ENCODE results near the gene C3orf33.

The C3orf33 gene

DNA sequence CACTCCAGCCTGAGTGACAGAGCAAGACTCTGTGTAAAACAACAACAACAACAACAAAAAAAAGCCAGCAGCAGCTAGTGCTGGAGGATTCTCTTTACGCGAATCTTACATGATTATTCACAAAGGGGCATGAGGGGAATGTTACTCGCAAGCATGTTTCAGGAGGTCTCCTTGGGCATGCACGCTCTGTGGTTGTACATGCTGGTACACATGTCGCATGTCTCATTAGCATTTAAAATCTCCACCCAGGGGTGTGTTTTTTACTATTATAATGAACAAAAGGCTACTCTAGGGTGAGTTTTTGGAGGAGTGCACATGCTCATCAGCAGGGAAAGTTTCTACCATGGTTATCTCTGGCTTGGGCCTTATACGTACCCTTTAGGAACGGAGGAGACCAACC is 48.5 kb downstream of the C3orf33 start:
- Histone ChIP-seq H3K79me2 (ENCODE audit: insufficient read depth, low read length) (no peaks in the 10 kb centered on the region), H3K9ac (ENCODE audit: low read depth, low read length) (no peak overlapping the region), H4K20me1 (ENCODE audit: insufficient read depth, low read length) (no peaks in the 10 kb centered on the region), H3K36me3 (ENCODE audit: insufficient read depth, low read length) (no peaks in the 10 kb centered on the region), H3K27me3 (ENCODE audit: insufficient read depth, low read length, poor library complexity) (no peaks in the 10 kb centered on the region), H2AFZ (ENCODE audit: low read depth, low read length) (no peak overlapping the region), H3K4me1 (ENCODE audit: insufficient read depth, low read length) (no peaks in the 10 kb centered on the region), H3K4me3 (ENCODE audit: low read depth in 1 of 2, low read length in 2 of 2) (no peak overlapping the region), H3K9me3 (ENCODE audit: insufficient read depth, low read length, severe bottlenecking) (no peaks in the 10 kb centered on the region), H3K27ac (ENCODE audit: low read length) (no peak overlapping the region), H3K4me2 (ENCODE audit: insufficient read depth, low read length) (no peak overlapping the region)
- TF ChIP-seq EZH2 (IDR thresholded peaks at IDR 0.05; ENCODE audit: borderline replicate concordance, low read depth, low read length, severe bottlenecking): no peak
- TF ChIP-seq, protein P1, sequence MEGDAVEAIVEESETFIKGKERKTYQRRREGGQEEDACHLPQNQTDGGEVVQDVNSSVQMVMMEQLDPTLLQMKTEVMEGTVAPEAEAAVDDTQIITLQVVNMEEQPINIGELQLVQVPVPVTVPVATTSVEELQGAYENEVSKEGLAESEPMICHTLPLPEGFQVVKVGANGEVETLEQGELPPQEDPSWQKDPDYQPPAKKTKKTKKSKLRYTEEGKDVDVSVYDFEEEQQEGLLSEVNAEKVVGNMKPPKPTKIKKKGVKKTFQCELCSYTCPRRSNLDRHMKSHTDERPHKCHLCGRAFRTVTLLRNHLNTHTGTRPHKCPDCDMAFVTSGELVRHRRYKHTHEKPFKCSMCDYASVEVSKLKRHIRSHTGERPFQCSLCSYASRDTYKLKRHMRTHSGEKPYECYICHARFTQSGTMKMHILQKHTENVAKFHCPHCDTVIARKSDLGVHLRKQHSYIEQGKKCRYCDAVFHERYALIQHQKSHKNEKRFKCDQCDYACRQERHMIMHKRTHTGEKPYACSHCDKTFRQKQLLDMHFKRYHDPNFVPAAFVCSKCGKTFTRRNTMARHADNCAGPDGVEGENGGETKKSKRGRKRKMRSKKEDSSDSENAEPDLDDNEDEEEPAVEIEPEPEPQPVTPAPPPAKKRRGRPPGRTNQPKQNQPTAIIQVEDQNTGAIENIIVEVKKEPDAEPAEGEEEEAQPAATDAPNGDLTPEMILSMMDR (IDR thresholded peaks at IDR 0.05; ENCODE audit: borderline replicate concordance, extremely low read depth, low read length, poor library complexity, severe bottlenecking): no peak
- no peak for ATAC-seq (ENCODE audit: insufficient read depth, low read depth)
- DNase-seq: no peak

DNA sequence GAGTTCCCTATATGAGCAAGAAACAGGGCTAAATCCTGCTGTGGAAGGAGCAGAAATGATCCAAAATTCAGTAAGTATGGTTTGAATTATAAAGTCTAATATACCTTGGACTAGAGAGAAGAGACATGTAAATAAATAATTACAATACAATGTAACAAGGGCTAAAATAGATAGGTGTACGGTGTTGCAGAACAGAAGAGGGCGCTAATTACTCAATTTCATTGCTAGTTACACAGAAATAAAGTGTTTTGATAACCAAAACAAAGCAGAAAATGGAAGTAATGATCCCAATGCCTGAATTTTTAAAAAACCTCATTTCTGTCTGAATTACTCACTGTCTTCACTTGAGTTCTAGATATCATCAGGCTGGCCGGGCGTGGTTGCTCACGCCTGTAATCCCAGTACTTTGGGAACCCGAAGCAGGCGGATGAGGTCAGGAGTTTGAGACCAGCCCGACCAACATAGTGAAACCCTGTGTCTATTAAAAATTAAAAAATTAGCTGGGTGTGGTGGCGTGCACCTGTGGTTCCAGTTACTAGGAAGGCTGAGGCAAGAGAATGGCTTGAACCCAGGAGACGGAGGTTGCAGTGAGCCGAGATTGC is 52.9 kb downstream of the C3orf33 start:
- H3K4me3 ChIP-seq (ENCODE audit: low read depth in 1 of 2, low read length in 2 of 2): no peak overlapping the region
- TF ChIP-seq EZH2 (IDR thresholded peaks at IDR 0.05; ENCODE audit: borderline replicate concordance, low read depth, low read length, severe bottlenecking): no peak
- TF ChIP-seq, protein P1 (IDR thresholded peaks at IDR 0.05; ENCODE audit: borderline replicate concordance, extremely low read depth, low read length, poor library complexity, severe bottlenecking): peak; percentile 67
- no peaks in the 10 kb centered on the region for H4K20me1 ChIP-seq (ENCODE audit: insufficient read depth, low read length)
- DNase-seq: no peak
- H3K27ac ChIP-seq (ENCODE audit: low read length): no peak overlapping the region
- no peaks in the 10 kb centered on the region for H3K36me3 ChIP-seq (ENCODE audit: insufficient read depth, low read length)
- H3K4me2 ChIP-seq (ENCODE audit: insufficient read depth, low read length): no peak overlapping the region
- no peaks in the 10 kb centered on the region for H3K79me2 ChIP-seq (ENCODE audit: insufficient read depth, low read length)
- peak; percentile 74; the same call in 2 of the 3 replicates for ATAC-seq (ENCODE audit: insufficient read depth, low read depth)
- H3K9me3 ChIP-seq (ENCODE audit: insufficient read depth, low read length, severe bottlenecking): no peaks in the 10 kb centered on the region
- H3K9ac ChIP-seq (ENCODE audit: low read depth, low read length): no peak overlapping the region
- no peak overlapping the region for H2AFZ ChIP-seq (ENCODE audit: low read depth, low read length)
- H3K27me3 ChIP-seq (ENCODE audit: insufficient read depth, low read length, poor library complexity): no peaks in the 10 kb centered on the region
- no peaks in the 10 kb centered on the region for H3K4me1 ChIP-seq (ENCODE audit: insufficient read depth, low read length)

DNA sequence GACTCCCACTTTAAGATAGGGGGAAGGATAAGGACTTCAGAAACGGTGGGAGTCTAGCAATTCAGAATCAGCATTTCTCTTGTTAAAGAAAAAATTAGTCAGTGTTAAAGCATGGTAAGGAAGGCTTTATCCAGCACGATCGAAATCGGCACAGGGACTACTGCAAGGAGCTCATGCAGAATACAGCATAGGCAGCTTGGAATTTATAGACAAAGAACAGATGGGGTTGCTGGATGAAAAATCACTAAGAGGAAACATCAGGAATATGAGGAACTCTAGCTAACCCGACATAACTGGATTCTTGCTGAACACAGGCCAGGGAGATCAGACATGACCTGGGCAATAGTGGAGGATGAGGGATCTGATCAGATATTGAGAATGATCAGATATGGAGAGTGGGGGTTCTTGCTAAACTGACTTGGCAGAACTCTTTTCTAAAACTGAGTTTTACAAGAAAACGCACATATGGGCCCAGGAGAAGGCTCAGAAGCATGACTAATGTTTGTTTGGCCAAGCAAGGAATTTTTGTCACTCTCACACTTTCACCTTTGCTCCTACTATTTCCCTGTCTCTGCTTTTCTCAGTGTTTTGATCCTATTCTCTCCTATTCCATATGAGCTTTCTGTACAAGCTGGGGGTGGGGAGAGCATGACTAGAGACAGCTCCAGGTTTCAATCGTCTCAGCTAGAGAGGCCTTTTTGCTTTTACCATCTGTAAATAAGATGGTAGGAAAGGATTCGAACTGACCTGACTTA is 57.3 kb downstream of the C3orf33 start:
- H3K36me3 ChIP-seq (ENCODE audit: insufficient read depth, low read length): no peaks in the 10 kb centered on the region
- no peak overlapping the region for H3K4me3 ChIP-seq (ENCODE audit: low read depth in 1 of 2, low read length in 2 of 2)
- H3K27me3 ChIP-seq (ENCODE audit: insufficient read depth, low read length, poor library complexity): peaks cover 13% of the 10 kb centered on the region
- no peaks in the 10 kb centered on the region for H3K9me3 ChIP-seq (ENCODE audit: insufficient read depth, low read length, severe bottlenecking)
- DNase-seq: no peak
- H3K4me1 ChIP-seq (ENCODE audit: insufficient read depth, low read length): peaks cover 13% of the 10 kb centered on the region
- no peak overlapping the region for H3K27ac ChIP-seq (ENCODE audit: low read length)
- H2AFZ ChIP-seq (ENCODE audit: low read depth, low read length): no peak overlapping the region
- no peak overlapping the region for H3K9ac ChIP-seq (ENCODE audit: low read depth, low read length)
- H4K20me1 ChIP-seq (ENCODE audit: insufficient read depth, low read length): no peaks in the 10 kb centered on the region
- no peak overlapping the region for H3K4me2 ChIP-seq (ENCODE audit: insufficient read depth, low read length)
- H3K79me2 ChIP-seq (ENCODE audit: insufficient read depth, low read length): no peaks in the 10 kb centered on the region
- TF ChIP-seq, protein P1 (IDR thresholded peaks at IDR 0.05; ENCODE audit: borderline replicate concordance, extremely low read depth, low read length, poor library complexity, severe bottlenecking): no peak
- TF ChIP-seq EZH2 (IDR thresholded peaks at IDR 0.05; ENCODE audit: borderline replicate concordance, low read depth, low read length, severe bottlenecking): no peak
- no peak for ATAC-seq (ENCODE audit: insufficient read depth, low read depth)

Data from DND-41 (cell line).